ENCODE data around the gene BOK. TPM values are rescaled to one million over a fixed set of nuclear protein-coding genes. Genes with fewer than 3 reads are reported as not detected.
"Not testable (repeated sequence)": the region's sequence is repeated elsewhere in the genome, so short reads cannot be mapped to it uniquely, and the experiment has no call there.

The BOK gene
- total and polyA plus RNA-seq, 2 experiments from 2014 or later = 32.2 to 45.8 TPM

DNA sequence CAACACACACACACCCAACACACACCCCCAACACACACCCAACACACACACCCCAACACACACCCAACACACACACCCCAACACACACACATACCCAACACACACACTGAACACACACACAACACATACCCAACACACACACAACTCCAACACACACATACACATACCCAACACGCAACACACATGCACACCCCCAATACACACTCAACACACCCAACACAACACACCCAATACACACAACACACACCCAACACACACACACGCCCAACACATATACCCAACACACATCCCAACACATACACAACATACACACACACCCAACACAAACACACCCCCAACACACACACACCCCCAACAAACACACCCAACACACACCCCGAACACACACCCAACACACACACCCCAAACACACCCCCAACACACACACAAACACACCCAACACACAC lies 42.0 kb upstream of the BOK start:
- no peaks in the 10 kb centered on the region for H3K9me3 ChIP-seq (ENCODE audit: low read depth)
- H3K4me1 ChIP-seq (ENCODE audit: low read depth) = no peaks in the 10 kb centered on the region
- no peak overlapping the region for H3K4me3 ChIP-seq
- H3K27me3 ChIP-seq = no peaks in the 10 kb centered on the region
- TF ChIP-seq, protein P1, sequence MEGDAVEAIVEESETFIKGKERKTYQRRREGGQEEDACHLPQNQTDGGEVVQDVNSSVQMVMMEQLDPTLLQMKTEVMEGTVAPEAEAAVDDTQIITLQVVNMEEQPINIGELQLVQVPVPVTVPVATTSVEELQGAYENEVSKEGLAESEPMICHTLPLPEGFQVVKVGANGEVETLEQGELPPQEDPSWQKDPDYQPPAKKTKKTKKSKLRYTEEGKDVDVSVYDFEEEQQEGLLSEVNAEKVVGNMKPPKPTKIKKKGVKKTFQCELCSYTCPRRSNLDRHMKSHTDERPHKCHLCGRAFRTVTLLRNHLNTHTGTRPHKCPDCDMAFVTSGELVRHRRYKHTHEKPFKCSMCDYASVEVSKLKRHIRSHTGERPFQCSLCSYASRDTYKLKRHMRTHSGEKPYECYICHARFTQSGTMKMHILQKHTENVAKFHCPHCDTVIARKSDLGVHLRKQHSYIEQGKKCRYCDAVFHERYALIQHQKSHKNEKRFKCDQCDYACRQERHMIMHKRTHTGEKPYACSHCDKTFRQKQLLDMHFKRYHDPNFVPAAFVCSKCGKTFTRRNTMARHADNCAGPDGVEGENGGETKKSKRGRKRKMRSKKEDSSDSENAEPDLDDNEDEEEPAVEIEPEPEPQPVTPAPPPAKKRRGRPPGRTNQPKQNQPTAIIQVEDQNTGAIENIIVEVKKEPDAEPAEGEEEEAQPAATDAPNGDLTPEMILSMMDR (IDR thresholded peaks at IDR 0.05; ENCODE audit: low read depth, low read length) = no peak
- no peaks in the 10 kb centered on the region for H3K36me3 ChIP-seq
- DNase-seq (ENCODE audit: low read depth in 1 of 2, low spot score in 1 of 2) = no peak
- H3K27ac ChIP-seq = no peak overlapping the region

DNA sequence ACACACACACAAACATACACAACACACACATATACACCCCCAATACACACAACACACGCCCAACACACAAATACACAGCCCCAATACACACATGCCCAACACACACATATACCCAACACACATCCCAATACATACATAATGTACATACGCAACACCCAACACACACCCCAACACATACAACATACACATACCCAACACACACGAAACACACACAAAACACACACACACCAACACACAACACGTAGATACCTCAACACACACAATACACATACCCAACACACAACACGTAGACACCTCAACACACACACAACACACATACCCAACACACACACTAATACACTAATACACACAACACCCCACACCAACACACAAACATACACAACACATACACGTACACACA lies 41.2 kb upstream of the BOK start:
- no peaks in the 10 kb centered on the region for H3K4me1 ChIP-seq (ENCODE audit: low read depth)
- H3K4me3 ChIP-seq = no peak overlapping the region
- DNase-seq (ENCODE audit: low read depth in 1 of 2, low spot score in 1 of 2) = no peak
- TF ChIP-seq, protein P1 (IDR thresholded peaks at IDR 0.05; ENCODE audit: low read depth, low read length) = no peak
- no peaks in the 10 kb centered on the region for H3K9me3 ChIP-seq (ENCODE audit: low read depth)
- no peak overlapping the region for H3K27ac ChIP-seq
- no peaks in the 10 kb centered on the region for H3K36me3 ChIP-seq
- no peaks in the 10 kb centered on the region for H3K27me3 ChIP-seq

DNA sequence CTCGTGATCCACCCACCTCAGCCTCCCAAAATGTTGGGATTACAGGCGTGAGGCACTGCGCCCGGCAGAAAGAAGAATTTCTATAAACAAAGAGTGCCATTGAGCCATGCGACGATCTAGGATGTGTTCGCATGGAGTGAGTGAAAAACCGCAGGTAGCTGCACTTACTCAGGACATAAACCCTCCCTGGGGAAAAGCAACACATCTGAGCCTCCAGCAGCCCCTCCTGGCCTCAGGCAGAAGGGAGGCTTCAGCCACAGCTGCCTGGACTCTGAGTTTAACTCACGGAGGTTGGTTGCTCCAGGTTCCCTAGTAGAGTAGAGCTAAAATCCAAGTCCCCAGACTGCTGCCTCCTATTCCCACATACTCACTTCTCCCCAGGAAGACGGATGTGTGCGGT lies 38.9 kb upstream of the BOK start:
- TF ChIP-seq, protein P1 (IDR thresholded peaks at IDR 0.05; ENCODE audit: low read depth, low read length) = no peak
- Histone ChIP-seq H3K4me3 (no peak overlapping the region), H3K4me1 (ENCODE audit: low read depth) (no peaks in the 10 kb centered on the region), H3K27me3 (no peaks in the 10 kb centered on the region), H3K9me3 (ENCODE audit: low read depth) (no peaks in the 10 kb centered on the region), H3K27ac (no peak overlapping the region), H3K36me3 (no peaks in the 10 kb centered on the region)
- no peak for DNase-seq (ENCODE audit: low read depth in 1 of 2, low spot score in 1 of 2)

DNA sequence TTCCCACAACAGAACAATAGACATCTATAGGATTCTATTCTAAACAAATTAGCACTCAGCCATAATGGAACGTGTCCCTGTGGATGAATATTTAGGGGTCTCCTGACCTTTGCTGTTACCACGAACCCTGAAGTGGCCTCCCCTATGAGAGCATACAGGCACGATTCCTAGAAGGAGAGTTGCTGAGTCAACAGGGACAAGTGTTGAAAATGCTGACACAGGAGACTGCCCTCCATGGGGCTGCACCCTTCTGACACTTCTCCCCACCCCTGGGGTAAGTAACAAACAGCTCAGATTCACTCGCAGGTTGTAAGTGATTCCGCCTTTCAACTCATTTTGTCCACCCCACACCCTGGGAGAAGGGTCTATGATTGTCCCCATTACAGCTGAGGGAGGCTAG lies 36.1 kb upstream of the BOK start:
- H3K4me3 ChIP-seq = no peak overlapping the region
- no peaks in the 10 kb centered on the region for H3K9me3 ChIP-seq (ENCODE audit: low read depth)
- no peaks in the 10 kb centered on the region for H3K27me3 ChIP-seq
- no peaks in the 10 kb centered on the region for H3K4me1 ChIP-seq (ENCODE audit: low read depth)
- DNase-seq (ENCODE audit: low read depth in 1 of 2, low spot score in 1 of 2) = no peak
- TF ChIP-seq, protein P1 (IDR thresholded peaks at IDR 0.05; ENCODE audit: low read depth, low read length) = no peak
- no peaks in the 10 kb centered on the region for H3K36me3 ChIP-seq
- no peak overlapping the region for H3K27ac ChIP-seq

DNA sequence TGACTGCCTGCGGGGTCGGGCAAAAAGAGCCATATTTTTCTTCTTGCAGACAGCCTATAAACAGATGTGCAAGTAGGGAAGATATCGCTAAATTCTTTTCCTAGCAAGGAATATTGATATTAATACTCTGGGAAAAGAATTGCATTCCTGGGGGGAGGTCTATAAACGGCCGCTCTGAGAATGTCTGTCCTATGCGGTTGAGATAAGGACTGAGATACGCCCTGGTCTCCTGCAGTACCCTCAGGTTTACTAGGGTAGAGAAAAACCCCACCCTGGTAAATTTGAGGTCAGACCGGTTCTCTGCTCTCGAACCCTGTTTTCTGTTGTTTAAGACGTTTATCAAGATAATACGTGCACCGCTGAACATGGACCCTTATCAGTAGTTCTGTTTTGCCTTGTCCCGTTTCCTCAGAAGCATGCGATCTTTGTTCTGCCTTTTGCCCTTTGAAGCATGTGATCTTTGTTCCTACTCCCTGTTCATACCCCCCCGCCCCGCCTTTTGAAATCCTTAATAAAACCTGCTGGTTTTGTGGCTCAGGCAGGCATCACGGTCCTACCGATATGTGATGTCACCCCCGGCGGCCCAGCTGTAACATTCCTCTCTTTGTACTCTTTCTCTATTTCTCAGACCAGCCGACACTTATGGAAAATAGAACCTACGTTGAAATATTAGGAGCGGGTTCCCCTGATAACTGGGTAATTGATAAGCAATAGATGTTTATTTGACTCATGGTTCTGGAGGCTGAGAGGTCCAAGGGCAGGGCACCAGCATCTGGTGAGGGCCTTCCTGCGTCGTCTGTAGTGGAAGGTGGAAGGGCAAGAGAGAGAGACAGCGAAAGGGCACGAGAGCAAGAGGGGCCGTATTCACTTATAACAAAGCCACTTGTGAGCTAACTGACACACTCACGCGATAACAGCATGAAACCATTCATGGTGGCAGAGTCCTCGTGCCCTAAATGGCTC lies 32.4 kb upstream of the BOK start:
- H3K9me3 ChIP-seq (ENCODE audit: low read depth); H3K4me3 ChIP-seq; H3K27ac ChIP-seq; H3K27me3 ChIP-seq; DNase-seq (ENCODE audit: low read depth in 1 of 2, low spot score in 1 of 2); H3K4me1 ChIP-seq (ENCODE audit: low read depth); H3K36me3 ChIP-seq: not testable (repeated sequence)

DNA sequence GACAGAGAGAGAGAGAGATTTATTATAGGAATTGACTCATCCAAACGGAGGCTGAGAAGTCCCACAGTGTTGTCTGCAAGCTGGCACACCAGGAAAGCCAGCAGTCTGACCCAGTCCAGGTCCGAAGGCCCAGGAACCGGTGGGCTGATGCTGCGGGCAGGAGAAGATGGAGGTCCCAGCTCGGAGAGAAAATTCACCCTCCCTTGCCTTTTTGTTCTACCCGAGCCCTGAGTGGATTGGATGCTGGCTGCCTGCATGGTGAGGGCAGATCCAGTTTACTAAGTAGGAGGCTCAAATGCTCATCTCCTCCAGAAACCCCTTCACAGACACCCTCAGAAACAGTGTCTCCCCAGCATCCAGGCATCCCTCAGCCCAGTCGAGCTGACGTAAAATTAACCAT lies 28.0 kb upstream of the BOK start:
- Histone ChIP-seq H3K27ac (no peak overlapping the region), H3K9me3 (ENCODE audit: low read depth) (no peaks in the 10 kb centered on the region), H3K36me3 (no peaks in the 10 kb centered on the region), H3K27me3 (no peaks in the 10 kb centered on the region), H3K4me3 (no peak overlapping the region), H3K4me1 (ENCODE audit: low read depth) (no peaks in the 10 kb centered on the region)
- TF ChIP-seq, protein P1 (IDR thresholded peaks at IDR 0.05; ENCODE audit: low read depth, low read length) = no peak
- no peak for DNase-seq (ENCODE audit: low read depth in 1 of 2, low spot score in 1 of 2)

All from cardiac muscle cell (in vitro differentiated cells and primary cell).